Peyer's patch (tissue), 4 donors: Measurements from ENCODE around the gene EPS15.

Experiments used
- CTCF ChIP-seq, 6 experiments: fragments of 450-650 bp in 4 of 6; fragments of 200-600 bp in 2 of 6; sonication (generic) in 1 of 6; IDR thresholded peaks; one replicate each; pipeline ENCODE4 v1.5.1; 2017 to 2019; ENCODE audit warnings: antibody characterized with exemption in 6 of 6, mild to moderate bottlenecking in 3 of 6, moderate library complexity in 1 of 6
- POLR2A ChIP-seq, 2 donors: fragments of 450-650 bp; IDR thresholded peaks; one replicate each; pipeline ENCODE4 v1.5.1; 2017; ENCODE audit warnings: antibody characterized with exemption in 2 of 2, mild to moderate bottlenecking in 2 of 2, moderate library complexity in 2 of 2

GRCh38 chr1:51444534-51445192, 74.4 kb downstream of the EPS15 start:
- TF ChIP-seq CTCF (IDR thresholded peaks at IDR 0.05) (no peak), POLR2A (IDR thresholded peaks at IDR 0.05) (no peak)
